Calu3 (cell line): ENCODE measurements around the gene ATP2C2. TPM values are rescaled to one million over a fixed set of nuclear protein-coding genes. Genes with fewer than 3 reads are reported as not detected.

ENCODE experiments used
- BruUV-seq: library from RNA; stranded (reverse); fragments of 400-500 nt; replicated peaks from 2 replicates; lab custom pipeline; 2021; lab: Mats Ljungman, UMichigan
- CTCF ChIA-PET: fragments of 300-600 bp; sonication (Branson Sonifier 250); formaldehyde crosslinking; loops from one replicate; lab custom pipeline; 2022; ENCODE audit warnings: antibody characterized with exemption; lab: Charles Lee
- DNase-seq: peaks from one replicate; pipeline ENCODE4 v3.0.0; 2022
- H3K27ac Mint-ChIP-seq: one replicate; pipeline ENCODE4 v1.8.0; 2022; ENCODE audit warnings: mixed read lengths; ENCODE audit not compliant: unreplicated experiment
- H3K27me3 Mint-ChIP-seq: one replicate; pipeline ENCODE4 v1.8.0; 2022; ENCODE audit warnings: mixed read lengths; ENCODE audit not compliant: unreplicated experiment
- H3K36me3 Mint-ChIP-seq: one replicate; pipeline ENCODE4 v1.8.0; 2022; ENCODE audit warnings: mild to moderate bottlenecking, moderate library complexity, mixed read lengths; ENCODE audit not compliant: insufficient read depth, unreplicated experiment
- H3K4me1 Mint-ChIP-seq: one replicate; pipeline ENCODE4 v1.8.0; 2022; ENCODE audit warnings: mild to moderate bottlenecking, low read depth, mixed read lengths; ENCODE audit not compliant: unreplicated experiment
- H3K4me3 Mint-ChIP-seq: one replicate; pipeline ENCODE4 v1.8.0; 2022; ENCODE audit warnings: mild to moderate bottlenecking, low read depth, moderate library complexity, mixed read lengths; ENCODE audit not compliant: unreplicated experiment
- H3K9me3 Mint-ChIP-seq: one replicate; pipeline ENCODE4 v1.8.0; 2022; ENCODE audit warnings: low read depth, mixed read lengths; ENCODE audit not compliant: unreplicated experiment
- CTCF ChIP-seq: fragments of 200-600 bp; IDR thresholded peaks from one replicate; pipeline ENCODE4 v1.8.0; 2022; ENCODE audit warnings: antibody characterized with exemption; ENCODE audit not compliant: unreplicated experiment
- intact Hi-C: fragments of 100-400 bp; cut with micrococcal nuclease; formaldehyde crosslinking; loops from one replicate; pipeline ENCODE4 v1.10.0; 2022; ENCODE audit not compliant: unreplicated experiment
- total RNA-seq: library from RNA; stranded (reverse); gene quantifications from 2 replicates; pipeline ENCODE4 v1.2.3, GENCODE V29; 2022

The ATP2C2 gene
- total RNA-seq, 1 experiment from 2014 or later = 30.5 TPM

GRCh38 chr16:84326545-84326944 is 41.8 kb upstream of the ATP2C2 start:
- no peak for DNase-seq
- no peak for TF ChIP-seq CTCF
- no peak overlapping the region for H3K4me3 Mint-ChIP-seq
- peaks cover 24% of the 10 kb centered on the region for H3K27me3 Mint-ChIP-seq
- no peaks in the 10 kb centered on the region for H3K9me3 Mint-ChIP-seq
- intact Hi-C loops = no loop called here
- H3K27ac Mint-ChIP-seq = no peak overlapping the region
- no peaks in the 10 kb centered on the region for H3K4me1 Mint-ChIP-seq
- H3K36me3 Mint-ChIP-seq = no peaks in the 10 kb centered on the region
- CTCF ChIA-PET = no interaction called here
- no TSS peak for BruUV-seq

- no peak overlapping the region for H3K27ac Mint-ChIP-seq
- no peaks in the 10 kb centered on the region for H3K4me1 Mint-ChIP-seq
- CTCF ChIA-PET = no interaction called here
- peaks cover 30% of the 10 kb centered on the region for H3K27me3 Mint-ChIP-seq
- H3K36me3 Mint-ChIP-seq = no peaks in the 10 kb centered on the region
- TF ChIP-seq CTCF = no peak
- no TSS peak for BruUV-seq
- DNase-seq = no peak
- H3K4me3 Mint-ChIP-seq = no peak overlapping the region
- intact Hi-C loops = no loop called here
- no peaks in the 10 kb centered on the region for H3K9me3 Mint-ChIP-seq
Measured at GRCh38 chr16:84327926-84328505, 40.3 kb upstream of the ATP2C2 start.

- no peak for TF ChIP-seq CTCF
- CTCF ChIA-PET = no interaction called here
- no peak overlapping the region for H3K27ac Mint-ChIP-seq
Measured at GRCh38 chr16:84329016-84329415, 39.3 kb upstream of the ATP2C2 start.

GRCh38 chr16:84329843-84330684 is 38.3 kb upstream of the ATP2C2 start:
- DNase-seq = no peak
- BruUV-seq = no TSS peak
- H3K36me3 Mint-ChIP-seq = no peaks in the 10 kb centered on the region
- H3K9me3 Mint-ChIP-seq = no peaks in the 10 kb centered on the region
- no peak overlapping the region for H3K4me3 Mint-ChIP-seq
- H3K27ac Mint-ChIP-seq = no peak overlapping the region
- intact Hi-C loops = no loop called here
- no peak for TF ChIP-seq CTCF
- H3K4me1 Mint-ChIP-seq = no peaks in the 10 kb centered on the region
- CTCF ChIA-PET = no interaction called here
- H3K27me3 Mint-ChIP-seq = peaks cover 30% of the 10 kb centered on the region

More at GRCh38 chr16:84329016-84329415, 39.3 kb upstream of the ATP2C2 start:
- H3K4me1 Mint-ChIP-seq = no peaks in the 10 kb centered on the region
- peaks cover 30% of the 10 kb centered on the region for H3K27me3 Mint-ChIP-seq
- no peaks in the 10 kb centered on the region for H3K36me3 Mint-ChIP-seq
- intact Hi-C loops = no loop called here
- H3K4me3 Mint-ChIP-seq = no peak overlapping the region
- no peak for DNase-seq
- no peaks in the 10 kb centered on the region for H3K9me3 Mint-ChIP-seq
- no TSS peak for BruUV-seq
